ENCODE results near the gene METRNL.

Gene METRNL

DNA sequence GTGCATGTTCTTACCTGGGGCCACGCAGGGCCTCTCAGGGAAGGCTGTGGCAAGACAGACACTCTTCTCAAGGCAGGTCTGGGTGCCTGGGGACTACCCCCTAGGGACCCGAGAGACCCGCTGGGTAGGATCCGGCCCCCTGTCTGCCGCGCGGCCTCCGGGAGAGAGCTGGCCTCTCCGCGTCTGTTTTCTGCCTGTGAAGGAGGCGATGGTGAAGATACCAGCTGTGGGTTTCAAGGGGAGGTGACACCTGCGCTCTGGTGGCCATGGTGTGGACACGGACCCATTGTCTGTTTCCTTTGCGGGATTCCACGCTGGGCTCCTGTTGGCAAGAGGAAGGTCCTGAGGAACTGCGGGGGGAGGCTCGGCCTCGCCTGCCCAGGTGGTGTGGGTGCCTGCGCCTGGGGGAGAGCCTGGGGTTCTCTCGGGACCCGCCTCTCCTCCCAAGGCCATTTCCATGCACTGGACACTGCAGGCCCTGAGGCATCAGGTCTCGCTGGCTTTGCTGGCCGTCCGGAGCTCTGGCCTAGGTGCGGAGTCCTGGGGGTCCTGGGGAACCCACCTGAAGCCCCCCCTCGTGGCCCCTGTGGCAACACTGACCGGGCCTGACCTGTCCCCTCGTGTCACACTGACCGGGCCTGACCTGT lies 12.2 kb upstream of the METRNL start:
- no peak for DNase-seq (ENCODE audit: low spot score)
- TF ChIP-seq, protein P1, sequence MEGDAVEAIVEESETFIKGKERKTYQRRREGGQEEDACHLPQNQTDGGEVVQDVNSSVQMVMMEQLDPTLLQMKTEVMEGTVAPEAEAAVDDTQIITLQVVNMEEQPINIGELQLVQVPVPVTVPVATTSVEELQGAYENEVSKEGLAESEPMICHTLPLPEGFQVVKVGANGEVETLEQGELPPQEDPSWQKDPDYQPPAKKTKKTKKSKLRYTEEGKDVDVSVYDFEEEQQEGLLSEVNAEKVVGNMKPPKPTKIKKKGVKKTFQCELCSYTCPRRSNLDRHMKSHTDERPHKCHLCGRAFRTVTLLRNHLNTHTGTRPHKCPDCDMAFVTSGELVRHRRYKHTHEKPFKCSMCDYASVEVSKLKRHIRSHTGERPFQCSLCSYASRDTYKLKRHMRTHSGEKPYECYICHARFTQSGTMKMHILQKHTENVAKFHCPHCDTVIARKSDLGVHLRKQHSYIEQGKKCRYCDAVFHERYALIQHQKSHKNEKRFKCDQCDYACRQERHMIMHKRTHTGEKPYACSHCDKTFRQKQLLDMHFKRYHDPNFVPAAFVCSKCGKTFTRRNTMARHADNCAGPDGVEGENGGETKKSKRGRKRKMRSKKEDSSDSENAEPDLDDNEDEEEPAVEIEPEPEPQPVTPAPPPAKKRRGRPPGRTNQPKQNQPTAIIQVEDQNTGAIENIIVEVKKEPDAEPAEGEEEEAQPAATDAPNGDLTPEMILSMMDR (IDR thresholded peaks at IDR 0.05; ENCODE audit: extremely low read depth, missing control alignments), result no peak

DNA sequence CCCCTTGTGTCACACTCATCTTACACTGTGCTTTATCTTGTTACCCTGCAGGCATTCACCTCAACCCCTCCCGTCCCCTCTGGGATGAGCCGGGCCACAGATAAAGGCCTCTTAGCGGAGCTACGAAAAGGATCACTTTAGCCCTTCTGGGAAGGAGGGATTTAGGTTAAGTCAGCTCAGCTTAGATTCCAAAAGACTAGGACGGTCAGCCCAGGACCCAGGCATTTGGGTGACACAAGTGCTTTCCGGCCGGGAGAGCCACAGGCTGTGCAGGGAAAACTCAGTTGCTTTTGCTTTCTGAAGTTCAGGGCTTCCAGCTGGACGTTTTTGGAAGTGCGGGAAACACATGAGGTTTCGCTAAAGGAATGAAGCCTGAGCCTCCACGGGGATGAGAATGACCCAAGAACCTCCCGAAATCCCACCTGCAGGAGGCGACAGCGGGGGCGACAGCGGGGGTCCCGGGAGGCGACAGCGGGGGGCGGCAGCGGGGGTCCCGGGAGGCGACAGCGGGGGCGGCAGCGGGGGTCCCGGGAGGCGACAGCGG lies 11.6 kb upstream of the METRNL start:
- TF ChIP-seq, protein P1 (IDR thresholded peaks at IDR 0.05; ENCODE audit: extremely low read depth, missing control alignments), result no peak
- no peak for DNase-seq (ENCODE audit: low spot score)

DNA sequence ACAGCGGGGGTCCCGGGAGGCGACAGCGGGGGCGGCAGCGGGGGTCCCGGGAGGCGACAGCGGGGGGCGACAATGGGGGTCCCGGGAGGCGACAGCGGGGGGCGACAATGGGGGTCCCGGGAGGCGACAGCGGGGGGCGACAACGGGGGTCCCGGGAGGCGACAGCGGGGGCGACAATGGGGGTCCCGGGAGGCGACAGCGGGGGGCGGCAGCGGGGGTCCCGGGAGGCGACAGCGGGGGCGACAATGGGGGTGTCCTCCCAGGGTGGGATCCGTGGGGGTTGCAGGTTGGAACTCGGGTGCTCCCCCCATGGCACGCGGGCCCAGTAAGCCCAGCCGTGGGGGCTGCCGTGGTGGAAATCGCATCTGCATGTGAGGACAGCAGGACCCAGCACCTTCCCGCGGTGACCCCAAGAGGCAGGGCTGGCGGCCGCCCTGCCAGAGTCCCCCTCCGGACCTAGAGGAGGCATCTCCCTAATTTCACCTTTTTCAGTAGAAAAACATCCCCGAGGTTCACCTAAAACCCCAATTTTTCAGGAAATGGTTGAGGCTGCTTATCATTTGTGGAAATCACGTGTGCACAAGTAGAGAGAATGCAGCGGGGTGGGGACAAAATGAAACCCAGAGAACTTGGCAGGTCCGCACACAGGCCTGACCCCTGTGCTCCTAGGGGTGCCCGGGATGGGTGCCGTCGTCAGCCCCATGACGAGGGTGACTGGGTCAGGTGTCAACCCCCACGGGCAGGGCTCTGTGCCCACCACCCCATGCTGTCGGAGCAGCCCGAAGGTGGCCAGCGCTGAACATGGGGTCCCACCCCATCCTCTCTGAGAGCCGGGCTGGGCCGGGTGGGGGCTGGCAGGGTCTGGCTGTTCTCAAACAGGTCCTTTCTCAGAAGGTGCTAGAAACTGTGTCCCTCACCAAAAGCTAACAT lies 10.5 kb upstream of the METRNL start:
- DNase-seq (ENCODE audit: low spot score), result no peak
- TF ChIP-seq, protein P1 (IDR thresholded peaks at IDR 0.05; ENCODE audit: extremely low read depth, missing control alignments), result no peak

DNA sequence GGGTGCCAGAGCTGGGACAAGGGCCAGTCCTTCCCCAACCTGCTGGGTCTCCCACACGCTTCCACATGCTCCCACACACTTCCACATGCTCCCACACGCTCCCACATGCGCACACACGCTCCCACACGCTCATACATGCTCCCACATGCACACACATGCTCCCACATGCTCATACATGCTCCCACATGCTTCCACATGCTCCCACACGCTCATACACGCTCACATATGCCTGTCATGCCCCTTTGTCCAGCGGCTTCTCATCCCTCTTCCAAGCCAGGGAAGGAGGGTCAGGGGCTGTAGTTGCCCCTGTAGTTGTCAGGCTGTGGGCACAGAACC lies 9.9 kb upstream of the METRNL start:
- no peak for DNase-seq (ENCODE audit: low spot score)
- TF ChIP-seq, protein P1 (IDR thresholded peaks at IDR 0.05; ENCODE audit: extremely low read depth, missing control alignments), result no peak

DNA sequence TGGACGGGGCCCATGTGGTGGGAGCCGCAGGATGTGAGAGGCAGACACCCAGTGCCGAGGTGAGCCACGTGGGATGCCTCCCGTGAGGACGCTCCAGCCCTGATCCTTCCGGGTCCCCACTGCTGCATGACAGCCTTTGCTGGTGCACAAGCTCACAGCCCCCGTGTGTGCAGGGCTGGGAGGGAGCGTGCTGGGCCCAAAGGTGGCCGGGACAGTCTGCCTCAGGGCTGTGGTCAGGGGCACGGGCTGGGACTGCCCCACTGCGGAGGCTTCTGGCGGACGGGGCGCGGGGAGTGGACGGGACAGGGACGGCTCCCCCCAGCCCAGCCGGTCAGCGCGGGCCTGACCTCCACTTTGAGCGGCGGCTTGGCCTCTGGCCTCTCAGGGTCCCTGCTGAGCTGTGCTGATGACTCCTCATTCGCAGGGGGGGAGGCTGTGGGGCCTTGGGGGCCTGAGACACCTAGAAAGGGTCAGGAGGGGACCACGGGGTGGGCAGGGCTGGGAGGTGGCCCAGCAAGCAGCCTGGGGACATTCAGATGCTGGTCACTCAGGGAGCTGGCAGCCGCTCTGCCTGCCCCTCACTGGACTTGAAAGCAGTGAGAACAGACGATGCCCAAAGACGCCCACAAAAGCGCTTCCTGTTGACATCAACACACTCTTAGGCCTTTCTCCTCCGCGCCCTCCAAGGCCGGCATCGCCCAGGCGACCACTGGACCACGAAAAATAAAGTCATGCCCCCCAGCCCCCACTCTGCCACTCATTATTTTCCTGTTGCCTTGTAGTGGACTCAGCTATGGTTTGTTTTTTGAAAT lies 9.3 kb upstream of the METRNL start:
- TF ChIP-seq, protein P1 (IDR thresholded peaks at IDR 0.05; ENCODE audit: extremely low read depth, missing control alignments), result no peak
- DNase-seq (ENCODE audit: low spot score), result no peak

DNA sequence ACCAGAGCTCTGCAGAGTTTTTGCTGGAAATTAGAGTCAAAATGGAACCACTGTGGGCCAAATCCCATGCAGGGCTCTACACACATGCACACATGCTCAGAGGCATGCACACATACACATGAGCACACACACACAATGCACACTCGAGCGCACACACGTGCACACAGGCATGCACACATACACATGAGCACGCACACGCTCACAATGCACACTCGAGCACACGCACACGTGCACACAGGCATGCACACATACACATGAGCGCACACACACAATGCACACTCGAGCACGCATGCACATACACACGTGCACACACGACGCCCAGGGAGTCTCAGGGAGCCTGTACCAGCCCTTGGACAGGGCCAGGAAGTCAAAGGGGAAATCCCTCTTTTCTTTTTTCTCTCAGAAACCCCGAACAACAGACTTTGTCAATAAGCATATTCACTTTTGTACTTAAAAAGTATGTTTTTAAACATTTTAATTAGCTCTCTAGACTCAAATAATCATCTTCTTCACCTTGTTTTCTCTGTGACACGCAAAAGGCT lies 8.5 kb upstream of the METRNL start:
- TF ChIP-seq, protein P1 (IDR thresholded peaks at IDR 0.05; ENCODE audit: extremely low read depth, missing control alignments), result no peak
- no peak for DNase-seq (ENCODE audit: low spot score)
